Left ventricle myocardium inferior (tissue), 1 donor: ENCODE data around the gene NR3C2. TPM values are rescaled to one million over a fixed set of nuclear protein-coding genes. Genes with fewer than 3 reads are reported as not detected.

ENCODE experiments used
- DNase-seq: peaks from one replicate; pipeline ENCODE4 v3.0.0-alpha.2; 2020
- H3K27ac ChIP-seq: fragments of 200-600 bp; replicated peaks from 2 replicates; pipeline ENCODE4 v1.8.0; 2021
- H3K27me3 ChIP-seq: fragments of 200-600 bp; 2 replicates; pipeline ENCODE4 v1.8.0; 2021; ENCODE audit warnings: low read depth
- H3K36me3 ChIP-seq: fragments of 200-600 bp; 2 replicates; pipeline ENCODE4 v1.8.0; 2021
- H3K4me1 ChIP-seq: fragments of 200-600 bp; 2 replicates; pipeline ENCODE4 v1.8.0; 2021
- H3K4me3 ChIP-seq: fragments of 200-600 bp; 2 replicates; pipeline ENCODE4 v1.8.0; 2021; ENCODE audit warnings: mild to moderate bottlenecking, moderate library complexity
- H3K9me3 ChIP-seq: fragments of 200-600 bp; replicated peaks from 2 replicates; pipeline ENCODE4 v1.8.0; 2021
- intact Hi-C: fragments of 100-400 bp; cut with micrococcal nuclease; formaldehyde crosslinking; loops from one replicate; pipeline ENCODE4 v1.11.0; 2022
- total RNA-seq: library from RNA; stranded (reverse); fragmentation: NEBNext Ultra II Directional; extraction: Animal tissue kit (Norgen Biotek cat#: 25700); gene quantifications from one replicate; pipeline ENCODE4 v1.2.1, GENCODE V29; 2021
- TF ChIP-seq, protein P1 (sequence below): fragments of 200-600 bp; IDR thresholded peaks from 2 replicates; pipeline ENCODE4 v1.8.0; 2021; ENCODE audit warnings: antibody characterized with exemption, mild to moderate bottlenecking, borderline replicate concordance
- donor health status: DM: no; HTN: yes; CAD: no; lungs with severe emphysema.

NR3C2 gene
- total RNA-seq, 1 donor from 2014 or later: 23.9 TPM

DNA sequence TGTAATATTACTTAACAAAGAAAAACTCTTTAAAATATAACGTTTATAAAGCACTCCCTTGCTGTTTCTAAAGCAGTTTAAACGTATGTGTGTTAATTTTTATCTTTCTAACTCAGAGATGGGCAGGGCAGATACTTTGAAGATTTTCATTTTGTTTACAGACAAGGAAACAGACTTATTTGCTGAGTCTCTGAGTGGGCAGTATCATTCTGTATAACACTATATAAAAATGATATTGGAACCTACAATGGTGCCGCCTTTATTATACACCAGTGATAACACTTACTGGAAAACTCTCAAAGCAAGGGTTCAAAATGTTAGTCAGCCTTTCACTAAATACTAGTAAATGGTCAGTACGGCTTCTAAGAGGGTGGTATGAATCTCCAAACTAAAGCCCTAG lies 193.4 kb downstream of the NR3C2 start:
- Histone ChIP-seq H3K4me3 (no peak overlapping the region), H3K36me3 (no peaks in the 10 kb centered on the region), H3K27me3 (no peaks in the 10 kb centered on the region), H3K27ac (no peak overlapping the region), H3K9me3 (no peaks in the 10 kb centered on the region), H3K4me1 (peaks cover 38% of the 10 kb centered on the region)
- TF ChIP-seq, protein P1, sequence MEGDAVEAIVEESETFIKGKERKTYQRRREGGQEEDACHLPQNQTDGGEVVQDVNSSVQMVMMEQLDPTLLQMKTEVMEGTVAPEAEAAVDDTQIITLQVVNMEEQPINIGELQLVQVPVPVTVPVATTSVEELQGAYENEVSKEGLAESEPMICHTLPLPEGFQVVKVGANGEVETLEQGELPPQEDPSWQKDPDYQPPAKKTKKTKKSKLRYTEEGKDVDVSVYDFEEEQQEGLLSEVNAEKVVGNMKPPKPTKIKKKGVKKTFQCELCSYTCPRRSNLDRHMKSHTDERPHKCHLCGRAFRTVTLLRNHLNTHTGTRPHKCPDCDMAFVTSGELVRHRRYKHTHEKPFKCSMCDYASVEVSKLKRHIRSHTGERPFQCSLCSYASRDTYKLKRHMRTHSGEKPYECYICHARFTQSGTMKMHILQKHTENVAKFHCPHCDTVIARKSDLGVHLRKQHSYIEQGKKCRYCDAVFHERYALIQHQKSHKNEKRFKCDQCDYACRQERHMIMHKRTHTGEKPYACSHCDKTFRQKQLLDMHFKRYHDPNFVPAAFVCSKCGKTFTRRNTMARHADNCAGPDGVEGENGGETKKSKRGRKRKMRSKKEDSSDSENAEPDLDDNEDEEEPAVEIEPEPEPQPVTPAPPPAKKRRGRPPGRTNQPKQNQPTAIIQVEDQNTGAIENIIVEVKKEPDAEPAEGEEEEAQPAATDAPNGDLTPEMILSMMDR: no peak
- intact Hi-C loops: no loop called here
- no peak for DNase-seq

DNA sequence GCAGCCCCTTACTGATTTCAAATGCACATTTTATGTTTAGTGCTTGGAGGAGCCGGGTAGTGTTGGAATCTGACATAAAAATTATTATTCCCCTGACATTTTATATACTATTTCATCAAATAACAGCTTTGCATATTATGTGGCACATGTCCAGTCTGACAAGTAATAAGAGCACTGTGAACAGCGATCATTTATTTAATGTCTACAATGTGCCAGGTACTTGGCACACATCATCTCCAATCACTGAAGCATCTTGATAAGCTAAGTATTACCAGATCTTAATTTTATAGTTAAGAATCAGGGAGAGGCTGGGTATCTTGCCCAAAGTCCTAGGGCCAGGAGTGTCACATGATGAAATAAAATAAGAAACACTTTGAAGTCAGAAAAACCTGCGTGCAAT lies 197.2 kb downstream of the NR3C2 start:
- no peaks in the 10 kb centered on the region for H3K9me3 ChIP-seq
- H3K4me1 ChIP-seq: peaks cover 15% of the 10 kb centered on the region
- H3K4me3 ChIP-seq: no peak overlapping the region
- H3K36me3 ChIP-seq: no peaks in the 10 kb centered on the region
- TF ChIP-seq, protein P1: no peak
- H3K27ac ChIP-seq: no peak overlapping the region
- no peak for DNase-seq
- H3K27me3 ChIP-seq: no peaks in the 10 kb centered on the region
- intact Hi-C loops: no loop called here

DNA sequence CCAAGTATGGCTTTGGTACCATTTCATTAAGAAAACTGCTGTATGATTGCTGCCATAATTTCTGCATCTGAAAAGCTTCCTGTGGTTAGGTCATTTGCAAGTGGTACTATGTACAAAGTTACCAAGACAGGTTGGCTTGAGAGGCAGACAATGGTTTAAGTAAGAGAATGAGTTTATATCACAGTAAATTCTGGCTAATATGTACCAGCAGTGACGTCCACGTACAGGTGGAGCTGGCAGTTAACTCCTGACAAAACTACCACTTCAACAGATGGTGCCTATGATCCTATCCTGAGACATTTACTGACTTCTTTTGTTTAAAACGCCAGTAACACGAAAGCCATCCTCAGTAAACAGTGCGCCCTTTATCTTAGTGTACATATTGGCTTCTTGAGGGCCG lies 198.4 kb downstream of the NR3C2 start:
- intact Hi-C loops: no loop called here
- H3K4me1 ChIP-seq: peaks cover 25% of the 10 kb centered on the region
- no peak for DNase-seq
- no peaks in the 10 kb centered on the region for H3K9me3 ChIP-seq
- no peak overlapping the region for H3K27ac ChIP-seq
- no peak overlapping the region for H3K4me3 ChIP-seq
- TF ChIP-seq, protein P1: no peak
- H3K36me3 ChIP-seq: no peaks in the 10 kb centered on the region
- H3K27me3 ChIP-seq: no peaks in the 10 kb centered on the region

DNA sequence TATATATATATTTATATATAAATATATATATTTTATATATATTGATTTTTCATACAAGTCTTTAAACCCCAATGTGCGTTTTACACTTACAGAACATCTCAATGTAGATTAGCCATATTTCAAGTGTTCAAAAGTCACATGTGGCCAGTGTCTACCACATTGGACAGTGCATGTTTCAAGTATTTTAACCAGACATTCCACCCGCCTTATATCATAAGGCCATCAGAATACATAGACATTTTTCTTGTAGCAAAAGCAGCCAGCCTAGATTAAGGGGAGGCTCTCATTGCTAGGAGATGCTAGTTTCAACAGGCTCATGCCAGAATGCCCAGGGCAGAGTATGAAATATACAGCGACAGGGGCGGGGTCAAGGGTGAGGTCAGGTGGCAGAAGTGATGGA lies 202.0 kb downstream of the NR3C2 start:
- Histone ChIP-seq H3K27ac (no peak overlapping the region), H3K4me3 (no peak overlapping the region), H3K4me1 (peaks cover 46% of the 10 kb centered on the region), H3K36me3 (no peaks in the 10 kb centered on the region), H3K27me3 (no peaks in the 10 kb centered on the region), H3K9me3 (no peaks in the 10 kb centered on the region)
- intact Hi-C loops: no loop called here
- no peak for DNase-seq
- TF ChIP-seq, protein P1: no peak

DNA sequence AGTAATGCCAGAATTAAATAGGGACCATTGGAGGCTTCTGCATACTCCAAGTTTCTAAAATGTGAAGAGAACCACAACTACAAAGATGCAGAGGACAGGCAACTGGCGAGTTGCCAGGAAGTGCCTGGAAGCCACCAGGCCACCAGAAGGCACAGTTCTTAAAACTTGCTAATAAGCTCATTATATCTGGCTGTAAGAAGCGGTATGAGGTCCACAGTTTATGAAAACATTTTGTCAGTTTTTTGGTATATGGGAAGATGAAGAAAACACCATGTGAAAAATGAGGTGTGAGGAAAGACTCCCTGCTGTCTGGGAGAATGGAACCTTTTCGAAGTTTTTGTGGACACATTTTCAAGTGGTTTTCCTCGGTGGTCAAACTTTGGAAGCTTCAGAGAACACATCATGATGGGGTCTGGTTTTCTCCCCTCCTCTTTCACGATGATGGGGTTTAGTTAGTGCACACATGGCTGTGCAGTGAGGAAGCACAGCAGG lies 202.7 kb downstream of the NR3C2 start:
- Histone ChIP-seq H3K4me1 (peaks cover 39% of the 10 kb centered on the region), H3K9me3 (no peaks in the 10 kb centered on the region), H3K27me3 (no peaks in the 10 kb centered on the region), H3K27ac (no peak overlapping the region), H3K36me3 (no peaks in the 10 kb centered on the region), H3K4me3 (no peak overlapping the region)
- TF ChIP-seq, protein P1: no peak
- intact Hi-C loops: no loop called here
- no peak for DNase-seq
